ENCODE results near the gene CD46. TPM values are rescaled to one million over a fixed set of nuclear protein-coding genes. Genes with fewer than 3 reads are reported as not detected.
A peak's percentile ranks its signal among the peaks of the same experiment; 100 is the strongest.

The CD46 gene
- total RNA-seq, 1 donor from 2014 or later: 97.3 TPM

- peaks cover 19% of the 10 kb centered on the region for H3K4me1 Mint-ChIP-seq (ENCODE audit: unreplicated experiment)
- no peaks in the 10 kb centered on the region for H3K27me3 Mint-ChIP-seq (ENCODE audit: unreplicated experiment)
- no peak for TF ChIP-seq CTCF (IDR thresholded peaks at IDR 0.05)
- peak; percentile 68 for DNase-seq (ENCODE audit: extremely low spot score, unreplicated experiment)
- H3K36me3 Mint-ChIP-seq (ENCODE audit: unreplicated experiment): no peaks in the 10 kb centered on the region
- no peak overlapping the region for H3K4me3 Mint-ChIP-seq (ENCODE audit: unreplicated experiment)
- H3K9me3 Mint-ChIP-seq (ENCODE audit: unreplicated experiment): no peaks in the 10 kb centered on the region
- no peak overlapping the region for H3K27ac Mint-ChIP-seq (ENCODE audit: unreplicated experiment)
Measured at GRCh38 chr1:207801819-207802218, 50.0 kb downstream of the CD46 start.

- peaks cover 21% of the 10 kb centered on the region for H3K4me1 Mint-ChIP-seq (ENCODE audit: unreplicated experiment)
- DNase-seq (ENCODE audit: extremely low spot score, unreplicated experiment): peak; percentile 65
- H3K4me3 Mint-ChIP-seq (ENCODE audit: unreplicated experiment): no peak overlapping the region
- no peak overlapping the region for H3K27ac Mint-ChIP-seq (ENCODE audit: unreplicated experiment)
- no peaks in the 10 kb centered on the region for H3K36me3 Mint-ChIP-seq (ENCODE audit: unreplicated experiment)
- no peaks in the 10 kb centered on the region for H3K9me3 Mint-ChIP-seq (ENCODE audit: unreplicated experiment)
- H3K27me3 Mint-ChIP-seq (ENCODE audit: unreplicated experiment): no peaks in the 10 kb centered on the region
- no peak for TF ChIP-seq CTCF (IDR thresholded peaks at IDR 0.05)
Measured at GRCh38 chr1:207803678-207804077, 51.8 kb downstream of the CD46 start.

- TF ChIP-seq CTCF (IDR thresholded peaks at IDR 0.05): no peak
- Mint-ChIP-seq H3K36me3 (ENCODE audit: unreplicated experiment) (no peaks in the 10 kb centered on the region), H3K4me1 (ENCODE audit: unreplicated experiment) (peaks cover 21% of the 10 kb centered on the region), H3K27me3 (ENCODE audit: unreplicated experiment) (no peaks in the 10 kb centered on the region), H3K27ac (ENCODE audit: unreplicated experiment) (no peak overlapping the region), H3K9me3 (ENCODE audit: unreplicated experiment) (no peaks in the 10 kb centered on the region), H3K4me3 (ENCODE audit: unreplicated experiment) (no peak overlapping the region)
- DNase-seq (ENCODE audit: extremely low spot score, unreplicated experiment): peak; percentile 53
Measured at GRCh38 chr1:207804721-207805468, 53.0 kb downstream of the CD46 start.

- DNase-seq (ENCODE audit: extremely low spot score, unreplicated experiment): peak; percentile 64
Measured at GRCh38 chr1:207805841-207806421, 54.1 kb downstream of the CD46 start.

More at GRCh38 chr1:207805841-207806421, 54.1 kb downstream of the CD46 start:
- peak overlapping the region; percentile 89 for H3K27ac Mint-ChIP-seq (ENCODE audit: unreplicated experiment)
- H3K27me3 Mint-ChIP-seq (ENCODE audit: unreplicated experiment): no peaks in the 10 kb centered on the region
- H3K4me3 Mint-ChIP-seq (ENCODE audit: unreplicated experiment): peak overlapping the region; percentile 26
- H3K4me1 Mint-ChIP-seq (ENCODE audit: unreplicated experiment): peaks cover 21% of the 10 kb centered on the region
- no peaks in the 10 kb centered on the region for H3K9me3 Mint-ChIP-seq (ENCODE audit: unreplicated experiment)
- TF ChIP-seq CTCF (IDR thresholded peaks at IDR 0.05): no peak
- H3K36me3 Mint-ChIP-seq (ENCODE audit: unreplicated experiment): no peaks in the 10 kb centered on the region
